K562 (cell line): Measurements from ENCODE around the gene LGR6. TPM values are rescaled to one million over a fixed set of nuclear protein-coding genes. Genes with fewer than 3 reads are reported as not detected.

Source experiments
- CBX1 ChIP-seq: sonication (generic); IDR thresholded peaks from 2 replicates; pipeline ENCODE4 v1.6.1; 2016; ENCODE audit warnings: antibody characterized with exemption, low read depth, mild to moderate bottlenecking
- CEBPB ChIP-seq: fragments of 450-650 bp; IDR thresholded peaks from 2 replicates; pipeline ENCODE4 v1.6.1; 2016; ENCODE audit warnings: missing genetic modification characterization, missing compliant biosample characterization
- CHD4 ChIP-seq: fragments of 200-600 bp; sonication (generic); IDR thresholded peaks from 3 replicates; pipeline ENCODE4 v1.6.1; 2012; ENCODE audit warnings: low read depth, mild to moderate bottlenecking, mixed read lengths, low read length, inconsistent platforms; ENCODE audit not compliant: insufficient read depth, insufficient replicate concordance, poor library complexity, severe bottlenecking
- ELF2 ChIP-seq: fragments of 250-450 bp; sonication (Bioruptor Pico); IDR thresholded peaks from 2 replicates; pipeline ENCODE4 v1.5.0; 2021; ENCODE audit warnings: mild to moderate bottlenecking
- EP400 ChIP-seq: fragments of 450-650 bp; IDR thresholded peaks from 2 replicates; pipeline ENCODE4 v1.6.1; 2017; ENCODE audit warnings: antibody characterized with exemption, mild to moderate bottlenecking, moderate library complexity
- ESRRB ChIP-seq: fragments of 250-450 bp; sonication (Bioruptor Pico); IDR thresholded peaks from 2 replicates; pipeline ENCODE4 v1.5.0; 2020; ENCODE audit warnings: mild to moderate bottlenecking, moderate library complexity, borderline replicate concordance
- EZH2 ChIP-seq: IDR thresholded peaks from 2 replicates; pipeline ENCODE4 v1.6.1; 2012; ENCODE audit warnings: low read depth, mild to moderate bottlenecking, inconsistent platforms, low read length, borderline replicate concordance
- GATAD2B ChIP-seq: fragments of 450-650 bp; IDR thresholded peaks from 2 replicates; pipeline ENCODE4 v1.6.1; 2017; ENCODE audit warnings: mild to moderate bottlenecking, borderline replicate concordance
- HCFC1 ChIP-seq: IDR thresholded peaks from 2 replicates; pipeline ENCODE4 v1.6.1; 2012; ENCODE audit warnings: low read depth, low read length, improper control_type of control experiment
- HIVEP1 ChIP-seq: fragments of 250-450 bp; sonication (Bioruptor Pico); IDR thresholded peaks from 2 replicates; pipeline ENCODE4 v1.4.0; 2020; ENCODE audit warnings: mild to moderate bottlenecking
- MCM5 ChIP-seq: fragments of 450-650 bp; IDR thresholded peaks from 2 replicates; pipeline ENCODE4 v1.6.1; 2016; ENCODE audit warnings: low read depth
- MEF2A ChIP-seq: IDR thresholded peaks from 2 replicates; pipeline ENCODE4 v1.6.1; 2011; ENCODE audit warnings: low read depth, mild to moderate bottlenecking, low read length, moderate library complexity; ENCODE audit not compliant: control insufficient read depth
- MYBL2 ChIP-seq, 2 experiments: fragments of 450-650 bp in 1 of 2; sonication (generic) in 1 of 2; formaldehyde crosslinking in 1 of 2; IDR thresholded peaks; 2 replicates each; pipeline versions ENCODE4 v1.6.1 to v1.8.1; 2017 to 2022; ENCODE audit warnings: borderline replicate concordance in 1 of 2, inconsistent platforms in 1 of 2, low read depth in 1 of 2, mild to moderate bottlenecking in 1 of 2, missing genetic modification reagents in 1 of 2, moderate library complexity in 1 of 2
- NFE2 ChIP-seq: IDR thresholded peaks from 2 replicates; pipeline ENCODE4 v1.6.1; 2014; ENCODE audit warnings: antibody characterized with exemption, low read depth
- PHB2 ChIP-seq: fragments of 450-650 bp; IDR thresholded peaks from 2 replicates; pipeline ENCODE4 v1.6.1; 2017; ENCODE audit warnings: low read depth
- RBM34 ChIP-seq: fragments of 200-400 bp; formaldehyde crosslinking; IDR thresholded peaks from 2 replicates; pipeline ENCODE4 v1.6.1; 2018; ENCODE audit warnings: low read length, borderline replicate concordance; ENCODE audit not compliant: insufficient read depth
- RBM39 ChIP-seq: fragments of 200-400 bp; formaldehyde crosslinking; optimal IDR thresholded peaks from 2 replicates; pipeline ENCODE3; 2018; ENCODE audit warnings: low read depth, low read length
- RNF2 ChIP-seq: sonication (generic); IDR thresholded peaks from 2 replicates; pipeline ENCODE4 v1.6.1; 2016
- TEAD1 ChIP-seq, 2 experiments: fragments of 450-650 bp in 1 of 2; sonication (generic) in 1 of 2; formaldehyde crosslinking; IDR thresholded peaks; 2 replicates each; pipeline versions ENCODE4 v1.4.0 to v1.8.0; 2020 to 2022; ENCODE audit warnings: mild to moderate bottlenecking in 2 of 2, missing genetic modification reagents in 1 of 2
- TRIM24 ChIP-seq, 2 experiments: fragments of 450-650 bp; IDR thresholded peaks; 2 replicates each; pipeline ENCODE4 v1.6.1; 2016
- TRIM28 ChIP-seq: fragments of 450-650 bp; IDR thresholded peaks from 2 replicates; pipeline ENCODE4 v1.6.1; 2017
- YBX1 ChIP-seq: fragments of 450-650 bp; IDR thresholded peaks from 2 replicates; pipeline ENCODE4 v1.7.1; 2016; ENCODE audit warnings: mild to moderate bottlenecking
- ZBED1 ChIP-seq: IDR thresholded peaks from 2 replicates; pipeline ENCODE4 v1.6.1; 2014
- ZNF507 ChIP-seq: conservative IDR thresholded peaks from 2 replicates; pipeline ENCODE4 v1.6.1; 2017; ENCODE audit warnings: missing genetic modification characterization, missing compliant biosample characterization
- polyA plus RNA-seq, 8 experiments: library from polyadenylated mRNA; depleted of rRNA in 4 of 8; stranded (reverse) in 5 of 8; unstranded in 3 of 8; fragments of >200 nt; fragmentation: Nextera tagmentation in 2 of 8; fragmentation: Illumina TruSeq in 1 of 8; extraction: Ambion mirVana in 2 of 8; extraction: Trizol in 1 of 8; gene quantifications; 2 replicates each; pipeline versions ENCODE4 v1.2.1 to v1.2.3, GENCODE V29; 2011 to 2014; ENCODE audit warnings: inconsistent platforms in 1 of 8, missing spikeins in 1 of 8
- total RNA-seq, 7 experiments: library from RNA; depleted of rRNA in 6 of 7; stranded (reverse); fragments of >200 nt in 6 of 7; fragmentation: Illumina TruSeq in 2 of 7; extraction: Trizol in 2 of 7; gene quantifications; 2 replicates each; pipeline versions ENCODE4 v1.2.1 to v1.2.3, GENCODE V29; 2011 to 2021; ENCODE audit warnings: low replicate concordance in 1 of 7
- TF ChIP-seq, protein P1 (sequence below): IDR thresholded peaks from 2 replicates; pipeline ENCODE4 v1.6.1; 2012; ENCODE audit warnings: low read depth, low read length, improper control_type of control experiment, borderline replicate concordance
- TF ChIP-seq, protein P2 (sequence below): sonication (generic); formaldehyde crosslinking; IDR thresholded peaks from 2 replicates; pipeline ENCODE4 v1.8.0; 2022; ENCODE audit warnings: mild to moderate bottlenecking, missing genetic modification reagents
- TF ChIP-seq, protein P3 (sequence below): fragments of 250-450 bp; sonication (Bioruptor Pico); IDR thresholded peaks from 2 replicates; pipeline ENCODE4 v1.8.0; 2022; ENCODE audit warnings: moderate library complexity, mild to moderate bottlenecking, inconsistent platforms

The LGR6 gene
- total and polyA plus RNA-seq, 9 of the 15 experiments (the other 6 are each of a cell fraction or from before 2014, with no cell fraction given) = 0.01 to 0.54 (median 0.17) TPM; not detected in 1

DNA sequence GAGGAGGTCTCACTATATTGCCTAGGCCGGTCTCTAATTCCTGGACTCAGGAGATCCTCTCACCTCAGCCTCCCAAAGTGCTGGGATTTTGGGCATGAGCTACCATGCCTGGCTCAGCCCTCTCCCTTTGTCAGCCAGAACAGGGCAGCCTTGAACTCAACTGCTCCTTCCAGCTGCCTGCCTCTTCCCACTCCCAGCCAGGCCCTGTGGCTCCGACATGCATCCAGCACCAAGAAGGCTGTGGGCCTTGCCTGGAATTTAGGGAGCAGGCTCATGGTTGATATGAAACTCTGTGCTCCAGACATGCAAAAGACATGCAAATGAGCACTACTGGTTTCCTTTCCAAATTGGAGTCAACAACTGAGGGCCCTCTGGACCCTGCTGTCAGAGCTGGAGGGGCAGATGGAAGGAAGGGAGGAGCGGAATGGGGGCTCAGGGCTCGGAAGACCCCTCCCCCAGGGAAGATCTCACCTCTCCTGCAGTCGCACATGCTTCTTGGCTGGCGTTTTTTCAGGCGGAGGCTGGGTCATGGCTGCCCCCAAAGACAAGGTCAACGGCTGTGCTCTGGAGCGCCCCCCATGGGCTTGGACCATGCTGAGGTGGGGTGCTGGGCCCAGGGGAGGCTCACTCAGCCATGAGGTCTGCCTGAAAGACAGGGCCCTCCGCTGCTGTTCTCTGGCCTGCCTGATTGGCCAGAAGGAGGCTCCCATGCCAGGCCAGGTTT lies 34.6 kb upstream of the LGR6 start (continued):
- TF ChIP-seq ZNF507 (no peak), NFE2 (no peak), CBX1 (peak; percentile 75; the same call in 1 of the 2 replicates), HCFC1 (peak; percentile 62), RNF2 (no peak), TRIM24 (IDR thresholded peaks at IDR 0.05) (no peak), HIVEP1 (CRISPR knock-in tag) (no peak), CEBPB (tag) (no peak), CHD4 (peak; percentile 71), MYBL2 (IDR thresholded peaks at IDR 0.05; ENCODE audit: low read depth) (no peak; the same call in 1 of the 2 replicates), MYBL2 (CRISPR knock-in tag; IDR thresholded peaks at IDR 0.05; ENCODE audit: borderline replicate concordance) (no peak), ELF2 (CRISPR knock-in tag) (0 out of 2 replicates have a peak, but pooled peaks have one; percentile 51), TEAD1 (CRISPR knock-in tag; IDR thresholded peaks at IDR 0.05) (no peak), TRIM28 (no peak), GATAD2B (no peak), MEF2A (no peak), PHB2 (no peak), EZH2 (no peak), MCM5 (no peak), YBX1 (no peak), ZBED1 (no peak), RBM39 (no peak), RBM34 (no peak), ESRRB (CRISPR knock-in tag) (no peak), EP400 (peak; percentile 94)
- TF ChIP-seq, protein P1, sequence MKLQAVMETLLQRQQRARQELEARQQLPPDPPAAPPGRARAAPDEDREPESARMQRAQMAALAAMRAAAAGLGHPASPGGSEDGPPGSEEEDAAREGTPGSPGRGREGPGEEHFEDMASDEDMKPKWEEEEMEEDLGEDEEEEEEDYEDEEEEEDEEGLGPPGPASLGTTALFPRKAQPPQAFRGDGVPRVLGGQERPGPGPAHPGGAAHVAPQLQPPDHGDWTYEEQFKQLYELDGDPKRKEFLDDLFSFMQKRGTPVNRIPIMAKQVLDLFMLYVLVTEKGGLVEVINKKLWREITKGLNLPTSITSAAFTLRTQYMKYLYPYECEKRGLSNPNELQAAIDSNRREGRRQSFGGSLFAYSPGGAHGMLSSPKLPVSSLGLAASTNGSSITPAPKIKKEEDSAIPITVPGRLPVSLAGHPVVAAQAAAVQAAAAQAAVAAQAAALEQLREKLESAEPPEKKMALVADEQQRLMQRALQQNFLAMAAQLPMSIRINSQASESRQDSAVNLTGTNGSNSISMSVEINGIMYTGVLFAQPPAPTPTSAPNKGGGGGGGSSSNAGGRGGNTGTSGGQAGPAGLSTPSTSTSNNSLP = no peak
- TF ChIP-seq, protein P2, sequence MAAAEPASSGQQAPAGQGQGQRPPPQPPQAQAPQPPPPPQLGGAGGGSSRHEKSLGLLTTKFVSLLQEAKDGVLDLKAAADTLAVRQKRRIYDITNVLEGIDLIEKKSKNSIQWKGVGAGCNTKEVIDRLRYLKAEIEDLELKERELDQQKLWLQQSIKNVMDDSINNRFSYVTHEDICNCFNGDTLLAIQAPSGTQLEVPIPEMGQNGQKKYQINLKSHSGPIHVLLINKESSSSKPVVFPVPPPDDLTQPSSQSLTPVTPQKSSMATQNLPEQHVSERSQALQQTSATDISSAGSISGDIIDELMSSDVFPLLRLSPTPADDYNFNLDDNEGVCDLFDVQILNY (CRISPR knock-in tag) = 0 out of 2 replicates have a peak, but pooled peaks have one; percentile 64
- TF ChIP-seq, protein P3, sequence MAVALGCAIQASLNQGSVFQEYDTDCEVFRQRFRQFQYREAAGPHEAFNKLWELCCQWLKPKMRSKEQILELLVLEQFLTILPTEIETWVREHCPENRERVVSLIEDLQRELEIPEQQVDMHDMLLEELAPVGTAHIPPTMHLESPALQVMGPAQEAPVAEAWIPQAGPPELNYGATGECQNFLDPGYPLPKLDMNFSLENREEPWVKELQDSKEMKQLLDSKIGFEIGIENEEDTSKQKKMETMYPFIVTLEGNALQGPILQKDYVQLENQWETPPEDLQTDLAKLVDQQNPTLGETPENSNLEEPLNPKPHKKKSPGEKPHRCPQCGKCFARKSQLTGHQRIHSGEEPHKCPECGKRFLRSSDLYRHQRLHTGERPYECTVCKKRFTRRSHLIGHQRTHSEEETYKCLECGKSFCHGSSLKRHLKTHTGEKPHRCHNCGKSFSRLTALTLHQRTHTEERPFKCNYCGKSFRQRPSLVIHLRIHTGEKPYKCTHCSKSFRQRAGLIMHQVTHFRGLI (CRISPR knock-in tag) = peak; percentile 75
